T-cell (primary cell): ENCODE measurements around the gene C9orf85. TPM values are rescaled to one million over a fixed set of nuclear protein-coding genes. Genes with fewer than 3 reads are reported as not detected.

Source experiments
- ATAC-seq, 4 experiments: fragments of 200-7000 bp in 3 of 4; fragments of 150-1000 bp in 1 of 4; cut with Tn5 transposase; replicated peaks in 1 of 4; 1 replicate in 3 of 4; 2 replicates in 1 of 4; pipeline ENCODE4 v1.10.0; 2021; ENCODE audit warnings: moderate library complexity in 3 of 4, mild to moderate bottlenecking in 2 of 4, moderate number of reproducible peaks in 1 of 4
- CTCF ChIA-PET, 2 donors: fragments of 300-600 bp; sonication (Branson Sonifier 250); formaldehyde crosslinking; loops; one replicate each; lab custom pipeline; 2022; ENCODE audit warnings: antibody characterized with exemption in 2 of 2; lab: Charles Lee
- POLR2A ChIA-PET, 2 donors: fragments of 300-600 bp; sonication (Branson Sonifier 250); formaldehyde crosslinking; loops; one replicate each; lab custom pipeline; 2022; ENCODE audit warnings: antibody characterized with exemption in 2 of 2; lab: Charles Lee
- DNase-seq, 35 experiments: peaks; one replicate each; pipeline versions ENCODE4 v3.0.0 to v3.0.0-alpha.2; 2013 to 2023
- H3K27ac ChIP-seq: one replicate; pipeline ENCODE4 v1.5.1; 2013; ENCODE audit warnings: low read length
- H3K27me3 ChIP-seq, 2 experiments: replicated peaks in 1 of 2; 1 replicate in 1 of 2; 2 replicates in 1 of 2; pipeline versions ENCODE4 v1.6.1 to v1.7.0; 2013; ENCODE audit warnings: low read length in 1 of 2, mixed read lengths in 1 of 2; ENCODE audit not compliant: control insufficient read depth in 2 of 2, insufficient read depth in 2 of 2; ENCODE audit errors: extremely low read depth in 1 of 2
- H3K36me3 ChIP-seq, 2 donors: 1 replicate in 1 of 2; 2 replicates in 1 of 2; pipeline versions ENCODE4 v1.6.1 to v1.7.0; 2013; ENCODE audit warnings: low read length in 1 of 2; ENCODE audit not compliant: control insufficient read depth in 2 of 2, insufficient read depth in 1 of 2; ENCODE audit errors: extremely low read depth in 1 of 2
- H3K4me1 ChIP-seq, 2 experiments: 1 replicate in 1 of 2; 2 replicates in 1 of 2; pipeline versions ENCODE4 v1.6.1 to v1.7.0; 2013; ENCODE audit warnings: low read length in 2 of 2, mixed read lengths in 1 of 2; ENCODE audit not compliant: insufficient read depth in 2 of 2, control insufficient read depth in 1 of 2; ENCODE audit errors: extremely low read depth in 1 of 2
- H3K4me3 ChIP-seq, 2 donors: 1 replicate in 1 of 2; 2 replicates in 1 of 2; pipeline versions ENCODE4 v1.5.1 to v1.7.0; 2013; ENCODE audit warnings: mild to moderate bottlenecking in 2 of 2, low read length in 1 of 2, moderate library complexity in 1 of 2; ENCODE audit not compliant: control insufficient read depth in 1 of 2; ENCODE audit errors: extremely low read depth in 1 of 2
- H3K9me3 ChIP-seq: 2 replicates; pipeline ENCODE4 v1.7.0; 2013
- H3K27ac Mint-ChIP-seq, 2 donors: one replicate each; pipeline ENCODE4 v1.8.0; 2020 to 2021; ENCODE audit warnings: mild to moderate bottlenecking in 2 of 2, mixed read lengths in 2 of 2
- H3K27me3 Mint-ChIP-seq, 2 donors: one replicate each; pipeline ENCODE4 v1.8.0; 2021 to 2022; ENCODE audit warnings: mixed read lengths in 2 of 2
- H3K36me3 Mint-ChIP-seq: one replicate; pipeline ENCODE4 v1.8.0; 2021; ENCODE audit warnings: mixed read lengths
- H3K4me1 Mint-ChIP-seq, 3 donors: one replicate each; pipeline ENCODE4 v1.8.0; 2020 to 2022; ENCODE audit warnings: mixed read lengths in 3 of 3, mild to moderate bottlenecking in 1 of 3
- H3K4me3 Mint-ChIP-seq, 3 donors: one replicate each; pipeline ENCODE4 v1.8.0; 2020 to 2022; ENCODE audit warnings: mild to moderate bottlenecking in 3 of 3, mixed read lengths in 3 of 3, moderate library complexity in 3 of 3
- H3K9me3 Mint-ChIP-seq, 3 donors: one replicate each; pipeline ENCODE4 v1.8.0; 2020 to 2022; ENCODE audit warnings: mixed read lengths in 3 of 3
- whole genome bisulfite sequencing: methylation state at CpG from one replicate; pipeline ENCODE4 v1.1.5; 2013; ENCODE audit warnings: missing lambda C conversion rate; ENCODE audit not compliant: insufficient coverage; 5-methylcytosine and 5-hydroxymethylcytosine counted together
- total RNA-seq, 35 experiments: library from RNA in 6 of 35; stranded (reverse) in 6 of 35; fragments of 120-200 nt in 1 of 35; gene quantifications; one replicate each; pipeline versions ENCODE4 v1.2.1 to v1.2.4 and lab custom pipeline; 2013 to 2026

C9orf85 gene
- total RNA-seq, 5 donors from 2014 or later (not counting 1 experiment from before 2014, with no cell fraction given): 6.1 to 10.0 (median 7.6) TPM

DNA sequence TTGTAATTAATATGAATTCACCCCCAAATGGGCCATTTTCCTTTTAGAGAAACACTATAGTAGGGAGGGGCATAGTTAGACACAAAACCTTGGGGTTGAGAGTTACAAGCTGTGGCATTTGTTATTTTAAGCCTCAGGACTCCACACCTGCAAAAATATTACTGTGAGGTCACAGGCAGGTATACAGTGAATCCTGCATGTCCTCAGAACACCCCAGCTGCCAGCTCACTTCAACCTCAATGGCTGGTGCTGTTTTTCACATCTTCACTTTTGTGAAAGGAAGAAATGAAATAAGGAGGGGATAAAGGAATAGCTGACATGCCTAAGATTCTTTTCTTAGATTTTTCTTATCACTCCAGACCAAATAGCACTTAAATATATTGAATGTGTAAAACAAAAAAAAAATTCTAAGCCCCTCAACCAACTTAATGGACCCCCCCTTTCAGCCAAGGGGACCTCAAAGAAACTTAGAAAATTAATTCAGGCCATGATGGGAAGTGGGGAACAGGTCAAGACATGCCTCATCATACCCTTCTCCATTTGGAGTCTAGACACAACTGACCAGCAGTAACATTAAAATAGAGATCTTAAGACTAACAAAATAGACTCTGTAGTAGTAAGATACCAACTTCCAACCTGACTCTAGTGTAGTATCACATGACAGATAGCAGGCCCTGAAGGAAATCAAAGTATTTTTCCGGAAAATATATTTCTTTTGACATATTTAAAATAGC, 9.2 kb downstream of the C9orf85 start:
- Histone ChIP-seq H3K9me3 (no peaks in the 10 kb centered on the region), H3K36me3 (peaks cover 0 to 7% of the 10 kb centered on the region in 2 donors), H3K4me3 (no peak overlapping the region), H3K27ac (no peak overlapping the region), H3K27me3 (no peaks in the 10 kb centered on the region), H3K4me1 (no peaks in the 10 kb centered on the region)
- DNase-seq (no peak), ATAC-seq (no peak)
- Mint-ChIP-seq H3K36me3 (peaks cover 44% of the 10 kb centered on the region), H3K27me3 (no peaks in the 10 kb centered on the region), H3K27ac (no peak overlapping the region), H3K9me3 (no peaks in the 10 kb centered on the region), H3K4me3 (no peak overlapping the region), H3K4me1 (peaks cover 20 to 40% (median 29%) of the 10 kb centered on the region in 3 donors)
- WGBS: no CpG with 5 or more reads among the region's 1 CpG
- CTCF ChIA-PET: no interaction called here
- POLR2A ChIA-PET: no interaction called here

DNA sequence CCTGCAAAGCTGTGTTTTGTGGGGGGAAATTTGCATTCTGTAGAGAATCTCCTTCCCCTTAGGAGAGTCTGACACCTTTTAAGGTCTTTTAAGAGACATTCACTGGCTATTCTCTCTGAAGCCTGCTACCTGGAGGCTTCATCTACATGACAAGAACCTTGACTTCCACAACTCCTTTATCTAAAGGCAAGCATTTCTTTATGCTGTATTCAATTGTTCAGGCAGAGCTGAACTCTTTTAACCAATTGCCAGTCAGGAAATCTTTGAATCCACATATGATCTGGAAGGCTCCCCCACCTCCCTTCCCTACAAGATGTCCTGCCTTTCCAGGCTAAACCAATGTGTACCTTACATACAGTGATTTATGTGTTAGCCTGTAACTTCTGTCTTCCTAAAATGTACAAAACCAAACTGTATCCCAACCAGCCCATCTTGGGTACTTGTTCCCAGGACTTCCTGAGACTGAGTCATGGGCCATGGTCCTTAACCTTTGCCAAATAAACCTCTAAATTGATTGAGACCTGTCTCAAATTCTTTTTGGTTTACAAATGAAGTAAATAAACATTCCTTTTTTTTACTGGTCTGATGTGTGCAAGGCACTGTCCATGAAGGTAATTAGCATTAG, 9.9 kb downstream of the C9orf85 start:
- H3K36me3 ChIP-seq: peaks cover 0 to 7% of the 10 kb centered on the region in 2 donors
- Mint-ChIP-seq H3K36me3 (peaks cover 44% of the 10 kb centered on the region), H3K4me3 (no peak overlapping the region), H3K4me1 (peaks cover 17 to 40% (median 25%) of the 10 kb centered on the region in 3 donors), H3K9me3 (no peaks in the 10 kb centered on the region), H3K27ac (no peak overlapping the region), H3K27me3 (no peaks in the 10 kb centered on the region)
- no peak overlapping the region for H3K27ac ChIP-seq
- H3K4me3 ChIP-seq: no peak overlapping the region
- no peak for ATAC-seq
- ChIA-PET POLR2A (interaction anchor here in 1 of 2 donors (0.5 kb wide), 1 partner anchor 15 kb away, joined by 6 read pairs; no protein-coding TSS in a partner anchor), CTCF (no interaction called here)
- DNase-seq: no peak
- no peaks in the 10 kb centered on the region for H3K4me1 ChIP-seq
- H3K9me3 ChIP-seq: no peaks in the 10 kb centered on the region
- no peaks in the 10 kb centered on the region for H3K27me3 ChIP-seq

GRCh38 chr9:71924576-71924975, 13.1 kb downstream of the C9orf85 start:
- Mint-ChIP-seq H3K9me3 (no peaks in the 10 kb centered on the region), H3K4me3 (no peak overlapping the region), H3K27ac (no peak overlapping the region), H3K4me1 (peaks cover 4 to 16% (median 12%) of the 10 kb centered on the region in 3 donors), H3K27me3 (no peaks in the 10 kb centered on the region), H3K36me3 (peaks cover 38% of the 10 kb centered on the region)
- Histone ChIP-seq H3K4me3 (no peak overlapping the region), H3K27me3 (no peaks in the 10 kb centered on the region), H3K27ac (no peak overlapping the region), H3K4me1 (no peaks in the 10 kb centered on the region), H3K36me3 (peaks cover 0 to 4% of the 10 kb centered on the region in 2 donors), H3K9me3 (no peaks in the 10 kb centered on the region)
- ChIA-PET CTCF (no interaction called here), POLR2A (interaction anchor here in 1 of 2 donors (0.6 kb wide), 1 partner anchor 52 kb away, joined by 6 read pairs; no protein-coding TSS in a partner anchor)
- ATAC-seq (no peak), DNase-seq (no peak)

DNA sequence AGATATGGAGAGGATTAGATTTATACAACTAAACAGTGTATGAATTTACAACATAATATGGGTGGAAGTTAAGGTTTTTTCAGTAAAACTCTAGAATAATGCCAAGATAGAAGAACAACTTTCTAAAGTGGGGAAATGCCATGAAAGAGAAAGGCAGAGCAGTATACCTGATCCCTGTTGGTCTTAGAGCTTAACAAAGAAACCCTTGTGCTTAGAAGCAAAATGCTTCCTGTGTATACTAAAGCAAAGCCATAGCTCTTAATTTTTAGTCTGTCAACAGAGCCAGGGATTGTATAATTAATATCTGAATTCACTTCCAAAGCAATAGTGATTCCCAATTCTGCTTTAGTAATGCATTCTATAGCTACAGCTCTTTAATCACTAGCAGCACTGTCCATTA, 14.4 kb downstream of the C9orf85 start:
- no peaks in the 10 kb centered on the region for H3K9me3 Mint-ChIP-seq
- ChIA-PET POLR2A (interaction anchor here in 1 of 2 donors (0.6 kb wide), 1 partner anchor 11 kb away, joined by 3 read pairs; no protein-coding TSS in a partner anchor), CTCF (no interaction called here)
- no peak overlapping the region for H3K27ac ChIP-seq
- no peaks in the 10 kb centered on the region for H3K4me1 ChIP-seq
- peaks cover 6 to 13% (median 12%) of the 10 kb centered on the region in 3 donors for H3K4me1 Mint-ChIP-seq
- no peak overlapping the region for H3K27ac Mint-ChIP-seq
- H3K4me3 ChIP-seq: no peak overlapping the region
- DNase-seq: no peak
- ATAC-seq: no peak
- H3K36me3 ChIP-seq: peaks cover 0 to 2% of the 10 kb centered on the region in 2 donors
- H3K9me3 ChIP-seq: no peaks in the 10 kb centered on the region
- H3K4me3 Mint-ChIP-seq: no peak overlapping the region
- no peaks in the 10 kb centered on the region for H3K27me3 Mint-ChIP-seq
- H3K36me3 Mint-ChIP-seq: peaks cover 44% of the 10 kb centered on the region
- H3K27me3 ChIP-seq: no peaks in the 10 kb centered on the region

GRCh38 chr9:71928376-71928775, 16.9 kb downstream of the C9orf85 start:
- Mint-ChIP-seq H3K4me1 (peaks cover 8 to 13% (median 13%) of the 10 kb centered on the region in 3 donors), H3K36me3 (peaks cover 46% of the 10 kb centered on the region), H3K27me3 (no peaks in the 10 kb centered on the region), H3K9me3 (no peaks in the 10 kb centered on the region), H3K27ac (no peak overlapping the region), H3K4me3 (no peak overlapping the region)
- H3K27me3 ChIP-seq: no peaks in the 10 kb centered on the region
- WGBS: no CpG with 5 or more reads among the region's 1 CpG
- ChIA-PET CTCF (no interaction called here), POLR2A (interaction anchor here (0.6 kb wide), 2 partner anchors 73 to 127 kb away, joined by 3 to 5 read pairs; no protein-coding TSS in a partner anchor)
- peaks cover 0 to 1% of the 10 kb centered on the region in 2 donors for H3K36me3 ChIP-seq
- DNase-seq: no peak
- no peak for ATAC-seq
- no peaks in the 10 kb centered on the region for H3K9me3 ChIP-seq
- H3K27ac ChIP-seq: no peak overlapping the region
- no peak overlapping the region for H3K4me3 ChIP-seq
- no peaks in the 10 kb centered on the region for H3K4me1 ChIP-seq

DNA sequence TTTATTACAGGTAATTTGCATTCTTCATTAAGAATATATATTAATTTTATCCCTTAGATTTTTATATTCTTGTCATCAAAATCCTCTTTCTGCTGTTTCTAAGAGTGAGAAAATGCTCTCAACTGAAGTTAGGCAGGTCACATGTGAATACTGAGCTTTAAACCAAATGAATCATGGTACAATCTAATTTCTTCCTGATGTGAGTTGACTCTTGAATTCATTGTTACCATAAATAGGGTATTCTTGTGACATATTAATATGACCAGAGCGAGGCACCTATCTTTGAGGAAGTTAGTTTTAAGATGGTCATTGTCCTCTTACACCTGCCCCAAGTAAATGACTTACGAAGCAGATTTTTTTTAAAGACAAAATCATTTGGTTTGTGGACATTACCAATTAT, 17.4 kb downstream of the C9orf85 start:
- no peaks in the 10 kb centered on the region for H3K9me3 ChIP-seq
- WGBS: no CpG with 5 or more reads among the region's 2 CpGs
- H3K27me3 ChIP-seq: no peaks in the 10 kb centered on the region
- ChIA-PET POLR2A (no interaction called here), CTCF (no interaction called here)
- no peaks in the 10 kb centered on the region for H3K36me3 ChIP-seq
- H3K4me3 Mint-ChIP-seq: no peak overlapping the region
- H3K36me3 Mint-ChIP-seq: peaks cover 42% of the 10 kb centered on the region
- DNase-seq (no peak), ATAC-seq (no peak)
- no peaks in the 10 kb centered on the region for H3K27me3 Mint-ChIP-seq
- H3K4me3 ChIP-seq: no peak overlapping the region
- H3K27ac ChIP-seq: no peak overlapping the region
- H3K4me1 Mint-ChIP-seq: peaks cover 10 to 13% (median 11%) of the 10 kb centered on the region in 3 donors
- H3K9me3 Mint-ChIP-seq: no peaks in the 10 kb centered on the region
- no peak overlapping the region for H3K27ac Mint-ChIP-seq
- no peaks in the 10 kb centered on the region for H3K4me1 ChIP-seq
